Neural crest cell (in vitro differentiated cells): Measurements from ENCODE around the gene WARS2. TPM values are rescaled to one million over a fixed set of nuclear protein-coding genes. Genes with fewer than 3 reads are reported as not detected.

ENCODE experiments used
- DNase-seq: peaks from one replicate; pipeline ENCODE4 v3.0.0; 2021; ENCODE audit warnings: low read depth, mixed read lengths, low spot score
- H3K27ac Mint-ChIP-seq: one replicate; pipeline ENCODE4 v1.8.0; 2021; ENCODE audit warnings: mild to moderate bottlenecking, mixed read lengths; ENCODE audit not compliant: unreplicated experiment
- H3K27me3 Mint-ChIP-seq: 2 replicates; pipeline ENCODE4 v1.8.0; 2021; ENCODE audit warnings: low read depth, mild to moderate bottlenecking, mixed read lengths
- H3K36me3 Mint-ChIP-seq: 2 replicates; pipeline ENCODE4 v1.8.0; 2021; ENCODE audit warnings: low read depth, mild to moderate bottlenecking, mixed read lengths
- H3K4me1 Mint-ChIP-seq: 2 replicates; pipeline ENCODE4 v1.8.0; 2021; ENCODE audit warnings: mixed read lengths
- H3K4me3 Mint-ChIP-seq: one replicate; pipeline ENCODE4 v1.8.0; 2021; ENCODE audit warnings: mild to moderate bottlenecking, mixed read lengths
- H3K9me3 Mint-ChIP-seq: 2 replicates; pipeline ENCODE4 v1.8.0; 2021; ENCODE audit warnings: mixed read lengths
- CTCF ChIP-seq: fragments of 200-600 bp; sonication (generic); conservative IDR thresholded peaks from 2 replicates; pipeline ENCODE4 v1.5.0; 2021; ENCODE audit warnings: antibody characterized with exemption, mild to moderate bottlenecking
- long read RNA-seq: library from polyadenylated mRNA; unstranded; transcript quantifications from one replicate; pipeline ENCODE4 v2.0.0, GENCODE V29; 2020
- total RNA-seq: library from RNA; stranded (reverse); gene quantifications from 2 replicates; pipeline ENCODE4 v1.2.1, GENCODE V29; 2021

Gene WARS2
- total RNA-seq = 12.3 and 13.6 TPM in 2 replicates
- long read RNA-seq, transcript WARS2-201 (6 exons, 2,800 nt) = major isoform, 13 of 28 reads
- long read RNA-seq, partial matches to known transcripts = 1 of 28 reads
- long read RNA-seq, other reads (novel, unspliced or antisense) = 11 of 28 reads

GRCh38 chr1:119140177-119141019, at the start of gene WARS2:
TSS of gene WARS2 (minus strand) at chr1:119140653. CDS start at chr1:119140644, 9 bp downstream.
- Mint-ChIP-seq H3K36me3 (no peaks in the 10 kb centered on the region), H3K27me3 (no peaks in the 10 kb centered on the region), H3K9me3 (no peaks in the 10 kb centered on the region), H3K27ac (no peak within 1 kb of the TSS), H3K4me1 (peaks cover 15% of the 10 kb centered on the region), H3K4me3 (peak within 1 kb of the TSS; percentile 2)
- TF ChIP-seq CTCF = no peak
- DNase-seq = peak; percentile 86

- Mint-ChIP-seq H3K9me3 (peaks cover 13% of the 10 kb centered on the region), H3K27me3 (no peaks in the 10 kb centered on the region), H3K27ac (no peak overlapping the region), H3K4me3 (no peak overlapping the region), H3K36me3 (peaks cover 14% of the 10 kb centered on the region), H3K4me1 (peaks cover 2% of the 10 kb centered on the region)
- no peak for TF ChIP-seq CTCF
- DNase-seq = no peak
Measured at GRCh38 chr1:119188926-119189325, 48.5 kb upstream of the WARS2 start.

- Mint-ChIP-seq H3K36me3 (peaks cover 18% of the 10 kb centered on the region), H3K27ac (no peak overlapping the region), H3K27me3 (no peaks in the 10 kb centered on the region), H3K9me3 (peaks cover 13% of the 10 kb centered on the region), H3K4me3 (no peak overlapping the region), H3K4me1 (no peaks in the 10 kb centered on the region)
- no peak for DNase-seq
- no peak for TF ChIP-seq CTCF
Measured at GRCh38 chr1:119187416-119187815, 47.0 kb upstream of the WARS2 start.

- no peak for TF ChIP-seq CTCF
- Mint-ChIP-seq H3K4me1 (no peaks in the 10 kb centered on the region), H3K36me3 (peaks cover 21% of the 10 kb centered on the region), H3K27me3 (no peaks in the 10 kb centered on the region), H3K4me3 (no peak overlapping the region), H3K27ac (no peak overlapping the region), H3K9me3 (peaks cover 16% of the 10 kb centered on the region)
- DNase-seq = no peak
Measured at GRCh38 chr1:119186471-119186870, 46.0 kb upstream of the WARS2 start.

GRCh38 chr1:119184972-119185371, 44.5 kb upstream of the WARS2 start:
- H3K9me3 Mint-ChIP-seq = peaks cover 20% of the 10 kb centered on the region
- TF ChIP-seq CTCF = peak; percentile 37
- H3K36me3 Mint-ChIP-seq = peaks cover 31% of the 10 kb centered on the region
- no peaks in the 10 kb centered on the region for H3K27me3 Mint-ChIP-seq
- no peak overlapping the region for H3K4me3 Mint-ChIP-seq
- no peak overlapping the region for H3K27ac Mint-ChIP-seq
- H3K4me1 Mint-ChIP-seq = no peaks in the 10 kb centered on the region
- DNase-seq = no peak
